HUES64 (cell line): Measurements from ENCODE around the gene CCR5.
"Not testable (repeated sequence)": the region's sequence is repeated elsewhere in the genome, so short reads cannot be mapped to it uniquely, and the experiment has no call there.

Experiments
- H3K27ac ChIP-seq: 2 replicates; pipeline ENCODE4 v1.7.0; 2013; ENCODE audit warnings: low read depth, low read length, inconsistent platforms
- H3K27me3 ChIP-seq: 2 replicates; pipeline ENCODE4 v1.6.1; 2013; ENCODE audit warnings: mild to moderate bottlenecking, low read length; ENCODE audit not compliant: insufficient read depth
- H3K36me3 ChIP-seq: 2 replicates; pipeline ENCODE4 v1.6.1; 2013; ENCODE audit warnings: mild to moderate bottlenecking, low read length; ENCODE audit not compliant: insufficient read depth
- H3K4me1 ChIP-seq: 2 replicates; pipeline ENCODE4 v1.6.1; 2013; ENCODE audit warnings: mild to moderate bottlenecking, low read length, moderate library complexity; ENCODE audit not compliant: insufficient read depth
- H3K4me3 ChIP-seq: 2 replicates; pipeline ENCODE4 v1.5.1; 2013; ENCODE audit warnings: mild to moderate bottlenecking, low read length, moderate library complexity
- H3K9ac ChIP-seq: 2 replicates; pipeline ENCODE4 v1.6.1; 2013; ENCODE audit warnings: mild to moderate bottlenecking, low read depth, low read length
- H3K9me3 ChIP-seq: 2 replicates; pipeline ENCODE4 v1.6.1; 2013; ENCODE audit warnings: low read depth, low read length; ENCODE audit not compliant: insufficient read depth
- WGBS: fragments of 150-250, 120-280 bp; methylation state at CpG from one replicate; pipeline ENCODE4 v1.1.7; 2013; ENCODE audit warnings: missing lambda C conversion rate; 5-methylcytosine and 5-hydroxymethylcytosine counted together

Gene CCR5

DNA sequence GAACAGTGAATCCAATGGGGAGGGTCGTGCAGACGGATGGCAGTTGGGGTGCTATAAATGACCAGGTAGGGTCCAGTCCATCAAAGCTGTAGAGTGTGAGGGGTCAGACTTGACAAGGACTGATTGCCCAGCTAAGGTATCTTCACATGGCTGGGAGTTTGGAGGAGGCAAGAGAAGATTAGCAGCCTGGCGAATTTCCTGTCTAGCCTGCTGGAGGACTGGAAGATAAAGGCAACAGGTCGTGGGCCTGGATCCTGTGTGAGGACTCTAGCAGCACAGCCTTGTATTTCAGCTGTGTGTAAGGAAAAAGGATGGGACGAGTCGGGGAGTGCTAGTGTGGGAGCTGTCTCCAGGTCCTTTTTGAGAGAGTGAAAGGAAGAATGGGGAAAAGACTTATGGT is 18.6 kb downstream of the CCR5 start:
- Histone ChIP-seq H3K27me3 (no peaks in the 10 kb centered on the region), H3K9ac (no peak overlapping the region), H3K27ac (no peak overlapping the region), H3K4me3 (no peak overlapping the region), H3K9me3 (no peaks in the 10 kb centered on the region), H3K4me1 (no peaks in the 10 kb centered on the region), H3K36me3 (no peaks in the 10 kb centered on the region)
- 85% methylated on average over 6 of the region's 6 CpGs for WGBS

DNA sequence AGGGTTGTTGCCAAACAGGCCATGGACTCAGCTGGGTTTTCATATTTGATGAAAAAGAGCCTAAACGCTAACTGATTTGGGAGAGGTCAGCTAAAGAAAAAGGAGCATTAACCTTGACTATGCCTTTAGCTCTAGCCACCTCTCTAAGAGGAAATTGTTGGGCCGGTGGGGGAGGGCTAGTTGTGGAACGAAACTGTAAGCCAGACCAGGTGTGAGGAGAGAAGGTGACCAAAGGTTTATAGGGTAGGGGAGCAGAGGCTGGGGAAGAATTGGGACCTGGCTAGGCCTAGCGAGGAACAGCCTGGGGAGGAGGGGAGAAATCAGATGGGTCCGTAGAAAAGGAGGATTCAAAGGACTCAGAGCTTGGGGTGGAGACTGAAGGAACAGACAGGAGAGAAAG is 20.8 kb downstream of the CCR5 start:
- WGBS: 90% methylated on average over 5 of the region's 5 CpGs
- not testable (repeated sequence) for H3K4me1 ChIP-seq

DNA sequence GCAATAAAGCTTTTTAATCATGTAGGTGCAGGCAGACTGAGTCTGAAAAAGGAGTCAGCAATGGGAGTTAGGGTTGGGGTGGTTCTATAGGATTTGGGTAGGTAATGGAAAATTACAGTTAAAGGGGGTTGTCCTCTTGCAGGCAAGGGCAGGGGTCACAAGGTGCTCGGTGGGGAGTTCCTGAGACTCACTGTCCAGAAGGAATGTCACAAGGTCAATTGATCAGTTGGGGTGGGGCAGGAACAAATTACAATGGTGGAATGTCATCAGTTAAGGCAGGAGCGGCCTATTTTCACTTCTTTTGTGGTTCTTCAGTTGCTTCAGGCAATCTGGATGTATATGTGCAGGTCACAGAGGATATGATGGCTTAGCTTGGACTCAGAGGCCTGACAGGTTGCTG is 22.3 kb downstream of the CCR5 start:
- no peaks in the 10 kb centered on the region for H3K4me1 ChIP-seq
- no peak overlapping the region for H3K9ac ChIP-seq

More for the DNA sequence above, 20.8 kb downstream of the CCR5 start:
- H3K9me3 ChIP-seq, H3K4me3 ChIP-seq, H3K27me3 ChIP-seq, H3K9ac ChIP-seq, H3K27ac ChIP-seq, H3K36me3 ChIP-seq: not testable (repeated sequence)

DNA sequence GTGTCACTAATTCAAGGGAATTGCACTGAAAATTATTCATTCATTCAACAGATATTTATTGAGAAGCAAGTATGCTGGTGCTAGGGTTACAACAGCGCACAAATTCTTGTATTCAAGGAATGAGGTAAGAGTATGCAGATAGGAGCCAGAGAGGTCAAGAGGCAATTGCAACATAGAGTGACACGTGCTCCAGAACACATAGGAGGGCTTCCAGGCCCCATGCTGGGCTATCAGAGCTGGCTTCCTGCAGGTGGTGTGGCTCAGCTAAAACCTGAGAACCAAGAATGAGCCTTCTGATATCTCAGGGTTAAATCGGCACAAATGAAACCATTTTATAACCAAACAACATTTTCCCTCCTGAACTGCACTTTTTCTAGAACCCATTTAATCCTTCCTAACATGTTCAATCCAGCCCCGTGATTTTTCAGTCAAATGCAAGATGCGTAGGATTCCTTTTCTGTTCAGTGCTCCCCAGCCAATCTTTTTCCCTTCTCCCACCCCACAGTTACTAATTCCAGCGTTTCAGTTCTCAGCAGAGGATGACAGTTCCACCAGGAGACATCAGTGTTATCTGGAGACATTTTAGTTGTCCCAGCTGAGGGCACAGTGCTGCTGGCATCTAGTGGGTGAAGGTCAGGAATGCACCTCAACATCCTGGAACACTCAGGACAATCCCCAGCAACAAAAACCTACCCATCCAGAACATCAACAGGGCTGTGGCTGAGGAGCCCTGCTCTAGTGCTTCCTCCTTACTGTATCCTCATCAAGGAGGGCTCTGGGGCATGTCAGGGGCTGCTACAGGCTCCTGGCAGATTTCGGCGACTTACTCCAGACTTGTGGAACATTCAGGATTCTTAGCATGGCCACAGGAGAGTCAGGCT is 23.0 kb downstream of the CCR5 start:
- Histone ChIP-seq H3K9ac (no peak overlapping the region), H3K27me3 (no peaks in the 10 kb centered on the region), H3K4me3 (no peak overlapping the region), H3K4me1 (no peaks in the 10 kb centered on the region), H3K9me3 (no peaks in the 10 kb centered on the region), H3K27ac (no peak overlapping the region), H3K36me3 (no peaks in the 10 kb centered on the region)
- 74% methylated on average over 8 of the region's 8 CpGs for WGBS

More for the DNA sequence above, 22.3 kb downstream of the CCR5 start:
- no peaks in the 10 kb centered on the region for H3K27me3 ChIP-seq
- no peak overlapping the region for H3K4me3 ChIP-seq
- H3K27ac ChIP-seq: no peak overlapping the region
- WGBS: 70% methylated on average over 2 of the region's 2 CpGs
- H3K36me3 ChIP-seq: no peaks in the 10 kb centered on the region
- H3K9me3 ChIP-seq: no peaks in the 10 kb centered on the region

DNA sequence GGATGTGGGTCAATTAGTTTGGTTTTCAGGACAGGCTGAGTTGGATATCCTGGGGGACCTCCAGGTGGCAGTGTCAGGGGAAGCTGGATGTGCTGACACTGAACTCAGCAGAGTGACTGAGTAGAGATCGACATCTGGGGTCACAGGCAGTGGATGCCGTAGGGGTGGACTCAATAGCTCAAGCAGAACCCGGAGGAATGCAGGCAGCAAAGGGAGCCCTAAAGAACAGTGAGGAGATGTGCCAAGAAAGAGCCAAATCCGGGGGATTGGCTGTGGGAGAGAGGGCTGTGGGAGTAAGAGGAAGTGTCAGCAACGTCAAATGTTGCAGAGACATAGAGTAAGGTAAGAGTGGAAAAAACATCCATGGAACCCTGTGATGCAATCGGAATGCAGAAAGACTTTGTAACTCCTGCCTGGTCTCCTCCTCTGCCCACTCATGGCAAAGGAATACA is 24.5 kb downstream of the CCR5 start:
- no peaks in the 10 kb centered on the region for H3K36me3 ChIP-seq
- H3K4me1 ChIP-seq: no peaks in the 10 kb centered on the region
- H3K27me3 ChIP-seq: no peaks in the 10 kb centered on the region
- no peaks in the 10 kb centered on the region for H3K9me3 ChIP-seq
- WGBS: 88% methylated on average over 6 of the region's 6 CpGs
- H3K27ac ChIP-seq: no peak overlapping the region
- no peak overlapping the region for H3K9ac ChIP-seq
- H3K4me3 ChIP-seq: no peak overlapping the region

DNA sequence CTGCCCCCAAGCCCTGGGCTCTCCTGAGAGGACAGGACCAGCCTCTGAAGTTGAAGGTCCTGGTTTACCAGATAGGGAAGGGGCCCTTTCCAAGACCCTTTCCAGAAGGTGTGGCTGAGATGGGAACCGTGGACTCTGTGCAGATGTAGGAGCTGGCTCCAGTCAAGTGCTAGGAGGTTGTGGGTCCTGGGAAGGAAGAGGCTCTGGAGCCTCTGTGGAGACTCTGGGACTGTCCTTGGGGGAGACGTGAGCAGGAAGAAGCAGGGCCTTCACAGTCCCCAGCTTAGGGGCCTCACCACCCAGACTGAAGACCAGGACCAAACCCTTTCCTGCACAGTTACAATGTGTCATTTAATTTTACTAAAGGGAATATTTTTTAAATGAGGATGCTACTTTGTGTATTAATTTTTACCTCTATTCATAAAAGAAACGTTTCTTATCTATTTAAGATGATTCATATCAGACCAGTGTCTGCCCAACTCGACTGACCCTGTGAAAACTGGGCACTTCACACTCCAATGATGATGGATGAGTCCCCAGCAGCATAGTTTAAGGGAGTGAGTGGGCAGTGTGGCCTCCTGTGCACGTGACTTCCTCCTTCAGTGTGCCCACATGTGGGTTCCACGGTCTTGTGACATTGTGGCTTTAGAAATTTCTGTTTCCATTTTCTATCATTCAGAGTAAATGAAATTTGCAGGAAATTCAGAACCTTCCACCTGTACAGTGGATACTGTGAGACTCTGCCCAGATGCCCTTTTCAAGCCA is 25.2 kb downstream of the CCR5 start:
- H3K27ac ChIP-seq: no peak overlapping the region
- 91% methylated on average over 6 of the region's 6 CpGs for WGBS

DNA sequence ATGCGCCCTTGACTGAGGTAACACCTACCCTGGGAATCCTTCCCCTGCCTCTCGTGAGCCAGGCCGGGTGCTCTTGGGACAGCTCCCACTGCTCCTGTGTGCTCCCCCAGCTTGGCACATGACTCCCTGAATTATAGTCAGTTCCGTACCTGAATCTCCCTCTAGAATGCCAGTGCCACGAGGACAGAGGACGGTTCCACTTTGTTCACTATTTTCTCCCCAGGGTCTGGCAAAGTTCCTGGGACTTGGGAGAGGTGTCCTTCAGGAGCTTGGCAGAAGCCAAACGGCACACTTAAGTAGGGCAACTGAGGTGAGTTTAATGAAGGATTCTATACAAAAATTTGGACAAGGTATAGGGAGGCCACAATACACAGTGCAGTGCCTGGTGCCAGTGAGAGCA is 26.4 kb downstream of the CCR5 start:
- H3K4me1 ChIP-seq: no peaks in the 10 kb centered on the region
- no peaks in the 10 kb centered on the region for H3K9me3 ChIP-seq
- no peaks in the 10 kb centered on the region for H3K27me3 ChIP-seq
- no peak overlapping the region for H3K4me3 ChIP-seq
- no peak overlapping the region for H3K9ac ChIP-seq
- WGBS: 96% methylated on average over 7 of the region's 7 CpGs
- H3K27ac ChIP-seq: no peak overlapping the region
- no peaks in the 10 kb centered on the region for H3K36me3 ChIP-seq

More for the DNA sequence above, 25.2 kb downstream of the CCR5 start:
- no peaks in the 10 kb centered on the region for H3K9me3 ChIP-seq
- no peaks in the 10 kb centered on the region for H3K4me1 ChIP-seq
- H3K27me3 ChIP-seq: no peaks in the 10 kb centered on the region
- H3K36me3 ChIP-seq: no peaks in the 10 kb centered on the region
- no peak overlapping the region for H3K4me3 ChIP-seq
- H3K9ac ChIP-seq: no peak overlapping the region

DNA sequence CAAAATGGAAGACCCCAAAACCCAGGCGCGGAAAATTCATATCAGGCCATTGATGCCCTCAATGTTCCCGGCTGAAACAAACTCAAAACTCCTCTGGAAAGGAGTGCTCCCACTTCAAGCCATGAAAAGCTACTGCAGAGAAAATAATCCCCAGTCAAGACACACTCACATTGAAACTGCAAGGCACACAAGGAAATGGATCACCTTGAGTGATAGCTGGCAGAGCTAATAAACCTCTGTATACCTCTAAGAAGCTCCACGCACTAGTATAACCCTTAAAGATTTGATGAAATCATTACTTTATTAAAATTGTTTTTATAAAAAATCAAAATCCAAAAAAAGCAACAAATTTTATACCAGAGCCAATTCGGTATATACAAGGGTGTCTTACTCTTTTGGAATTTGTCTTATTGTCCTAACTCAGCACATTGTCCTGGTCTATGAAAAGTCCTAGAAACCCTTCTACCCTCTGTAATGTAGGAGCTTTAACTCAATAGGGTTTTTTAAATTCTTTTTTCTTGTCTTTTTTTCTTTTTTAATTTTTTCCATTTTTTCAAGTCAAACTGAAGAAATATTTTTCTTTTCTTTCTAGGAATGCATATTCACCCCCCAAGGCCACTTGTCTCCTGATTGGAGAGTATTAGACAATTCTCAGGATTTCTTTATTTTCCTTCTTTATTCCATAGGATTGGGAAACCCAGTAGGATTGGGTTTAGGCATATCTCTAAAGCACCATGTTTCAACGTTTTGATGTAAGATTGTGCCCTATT is 27.6 kb downstream of the CCR5 start:
- Histone ChIP-seq H3K9ac (no peak overlapping the region), H3K4me3 (no peak overlapping the region), H3K4me1 (no peaks in the 10 kb centered on the region), H3K9me3 (no peaks in the 10 kb centered on the region), H3K36me3 (no peaks in the 10 kb centered on the region), H3K27ac (no peak overlapping the region), H3K27me3 (no peaks in the 10 kb centered on the region)
- 96% methylated on average over 6 of the region's 6 CpGs for WGBS

DNA sequence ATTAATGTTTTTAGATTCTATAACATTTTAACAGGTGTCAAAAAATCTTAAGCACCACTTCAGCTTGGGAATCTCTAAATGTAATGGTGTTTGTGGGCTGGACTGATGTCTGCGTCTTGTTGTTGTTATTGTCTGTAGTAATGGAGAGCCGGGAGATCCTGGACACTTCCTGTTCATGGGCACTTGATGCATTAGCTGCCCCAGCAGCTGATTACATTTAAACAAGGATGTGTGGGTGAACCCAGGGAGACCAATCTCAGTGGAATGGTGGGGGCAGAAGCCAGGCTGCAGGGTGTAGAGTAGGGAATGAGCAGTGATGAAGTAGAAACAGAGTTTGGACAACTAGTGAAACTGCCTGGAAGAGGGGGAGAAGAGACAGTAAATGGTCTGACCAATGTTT is 28.4 kb downstream of the CCR5 start:
- Histone ChIP-seq H3K36me3 (no peaks in the 10 kb centered on the region), H3K27me3 (no peaks in the 10 kb centered on the region), H3K9me3 (no peaks in the 10 kb centered on the region), H3K27ac (no peak overlapping the region), H3K9ac (no peak overlapping the region), H3K4me1 (no peaks in the 10 kb centered on the region), H3K4me3 (no peak overlapping the region)
- WGBS: 96% methylated on average over 2 of the region's 2 CpGs

DNA sequence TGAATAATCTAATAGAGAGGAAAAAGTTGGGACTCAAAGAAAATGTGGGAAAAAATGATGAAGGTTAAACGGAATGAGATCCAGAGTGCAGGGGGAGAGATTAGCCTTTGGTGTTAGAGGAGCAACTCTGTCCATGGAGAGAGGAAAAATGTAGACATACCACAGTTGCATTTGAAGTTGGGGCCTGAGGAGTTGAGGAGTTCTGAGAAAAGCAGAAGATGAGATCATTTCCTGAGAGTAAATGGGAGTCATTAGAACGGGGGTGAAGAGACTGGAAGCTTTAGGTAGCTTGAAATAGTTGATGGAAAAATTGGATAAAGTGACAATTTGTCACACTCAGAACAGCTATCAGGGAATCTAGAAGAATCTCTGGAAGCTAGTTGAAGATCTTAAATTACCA is 28.8 kb downstream of the CCR5 start:
- 83% methylated on average over 2 of the region's 2 CpGs for WGBS

More for the DNA sequence above, 28.8 kb downstream of the CCR5 start:
- H3K27ac ChIP-seq: no peak overlapping the region
- H3K9me3 ChIP-seq: no peaks in the 10 kb centered on the region
- no peak overlapping the region for H3K9ac ChIP-seq
- no peak overlapping the region for H3K4me3 ChIP-seq
- no peaks in the 10 kb centered on the region for H3K27me3 ChIP-seq
- H3K36me3 ChIP-seq: no peaks in the 10 kb centered on the region
- H3K4me1 ChIP-seq: no peaks in the 10 kb centered on the region
